GM19397 (cell line): ENCODE results near the gene BCAS2.
A peak's percentile ranks its signal among the peaks of the same experiment; 100 is the strongest.
"Not testable (repeated sequence)": the region's sequence is repeated elsewhere in the genome, so short reads cannot be mapped to it uniquely, and the experiment has no call there.

Source experiments
- ATAC-seq: cut with Tn5 transposase; IDR thresholded peaks from one replicate; pipeline ENCODE4 v1.9.1; 2021; ENCODE audit warnings: mild to moderate bottlenecking, moderate library complexity; ENCODE audit not compliant: unreplicated experiment

BCAS2 gene

GRCh38 chr1:114581335-114582287 is at the start of gene BCAS2:
Gene BCAS2 (minus strand): TSS chr1:114581615. CDS start chr1:114581591, 24 bp downstream.
- peak; percentile 99 for ATAC-seq

GRCh38 chr1:114627107-114627506 is 45.7 kb upstream of the BCAS2 start:
- ATAC-seq = no peak

GRCh38 chr1:114623364-114623763 is 41.9 kb upstream of the BCAS2 start:
- ATAC-seq = no peak

- ATAC-seq = no peak
These were observed 39.0 kb upstream of the BCAS2 start for GRCh38 chr1:114620419-114620818.

- no peak for ATAC-seq
These were observed 37.2 kb upstream of the BCAS2 start for GRCh38 chr1:114618606-114619005.

- no peak for ATAC-seq
These were observed 29.3 kb upstream of the BCAS2 start for GRCh38 chr1:114610546-114611245.

GRCh38 chr1:114609826-114610225 is 28.4 kb upstream of the BCAS2 start:
- no peak for ATAC-seq

GRCh38 chr1:114609026-114609425 is 27.6 kb upstream of the BCAS2 start:
- no peak for ATAC-seq

- no peak for ATAC-seq
These were observed 25.8 kb upstream of the BCAS2 start for GRCh38 chr1:114607223-114607622.

GRCh38 chr1:114597949-114598348 is 16.5 kb upstream of the BCAS2 start:
- ATAC-seq = no peak

- ATAC-seq = no peak
These were observed 14.2 kb upstream of the BCAS2 start for GRCh38 chr1:114595602-114596001.

GRCh38 chr1:114594046-114594445 is 12.6 kb upstream of the BCAS2 start:
- ATAC-seq = no peak

- ATAC-seq = no peak
These were observed 7.7 kb upstream of the BCAS2 start for GRCh38 chr1:114589122-114589521.

GRCh38 chr1:114588196-114588689 is 6.8 kb upstream of the BCAS2 start:
- no peak for ATAC-seq

- ATAC-seq = no peak
These were observed 6.0 kb upstream of the BCAS2 start for GRCh38 chr1:114587203-114587991.

- ATAC-seq = no peak
These were observed 5.2 kb upstream of the BCAS2 start for GRCh38 chr1:114586513-114587047.

GRCh38 chr1:114585231-114585630 is 3.8 kb upstream of the BCAS2 start:
- no peak for ATAC-seq

GRCh38 chr1:114574365-114574764 is 7.0 kb downstream of the BCAS2 start:
- no peak for ATAC-seq

GRCh38 chr1:114564141-114564540 is 17.3 kb downstream of the BCAS2 start:
- ATAC-seq = no peak

GRCh38 chr1:114562978-114563510 is 18.4 kb downstream of the BCAS2 start:
- ATAC-seq = not testable (repeated sequence)
